Sigmoid colon (tissue), 7 donors: ENCODE data around the gene DUSP18. TPM values are rescaled to one million over a fixed set of nuclear protein-coding genes. Genes with fewer than 3 reads are reported as not detected.

Source experiments
- DNase-seq: peaks from one replicate; pipeline ENCODE4 v3.0.0-alpha.2; 2019
- H3K27ac ChIP-seq, 4 donors: fragments of 200-600 bp; sonication (generic); one replicate each; pipeline ENCODE4 v1.5.1; 2016 to 2019; ENCODE audit warnings: mild to moderate bottlenecking in 1 of 4
- H3K27me3 ChIP-seq, 3 donors: fragments of 200-600 bp; sonication (generic); one replicate each; pipeline ENCODE4 v1.5.1; 2019; ENCODE audit warnings: mild to moderate bottlenecking in 1 of 3
- H3K36me3 ChIP-seq, 4 donors: fragments of 200-600 bp; sonication (generic); one replicate each; pipeline ENCODE4 v1.5.1; 2016 to 2019
- H3K4me1 ChIP-seq, 4 donors: fragments of 200-600 bp; sonication (generic); one replicate each; pipeline ENCODE4 v1.5.1; 2017 to 2019
- H3K4me3 ChIP-seq, 4 donors: fragments of 200-600 bp; sonication (generic); one replicate each; pipeline ENCODE4 v1.5.1; 2017 to 2019; ENCODE audit warnings: mild to moderate bottlenecking in 2 of 4, moderate library complexity in 1 of 4
- H3K9me3 ChIP-seq, 4 donors: fragments of 200-600 bp in 3 of 4; sonication (generic) in 3 of 4; one replicate each; pipeline versions ENCODE4 v1.5.1 to v1.6.1; 2013 to 2019
- EP300 ChIP-seq, 4 donors: sonication (generic); formaldehyde crosslinking; IDR thresholded peaks; one replicate each; pipeline ENCODE4 v1.6.1; 2017; ENCODE audit warnings: antibody characterized with exemption in 4 of 4
- POLR2A ChIP-seq, 2 donors: fragments of 450-650 bp; IDR thresholded peaks; one replicate each; pipeline ENCODE4 v1.6.1; 2016; ENCODE audit warnings: antibody characterized with exemption in 2 of 2, mild to moderate bottlenecking in 2 of 2, moderate library complexity in 2 of 2
- POLR2AphosphoS5 ChIP-seq, 4 donors: sonication (generic); formaldehyde crosslinking; IDR thresholded peaks; one replicate each; pipeline ENCODE4 v1.6.1; 2017; ENCODE audit warnings: antibody characterized with exemption in 4 of 4
- WGBS, 2 donors: extraction: QIAGEN DNeasy Blood & Tissue Kit; methylation state at CpG; one replicate each; pipeline ENCODE4 v1.1.7; 2013; 5-methylcytosine and 5-hydroxymethylcytosine counted together
- intact Hi-C: fragments of 100-400 bp; cut with DNase I; formaldehyde crosslinking; loops from one replicate; pipeline ENCODE4 v1.15.1; 2023
- polyA plus RNA-seq, 3 donors: library from polyadenylated mRNA; stranded (reverse); fragments of 200-250 nt; gene quantifications; one replicate each; pipeline ENCODE4 v1.2.3, GENCODE V29; 2013
- total RNA-seq, 4 donors: library from RNA; depleted of rRNA; stranded (reverse); fragments of >200 nt; gene quantifications; one replicate each; pipeline ENCODE4 v1.1.0, GENCODE V29; 2016
- TF ChIP-seq, protein P1 (sequence below), 4 experiments: fragments of 450-650 bp in 3 of 4; fragments of 200-600 bp in 1 of 4; IDR thresholded peaks; one replicate each; pipeline ENCODE4 v1.5.1; 2016 to 2019; ENCODE audit warnings: antibody characterized with exemption in 4 of 4, mild to moderate bottlenecking in 3 of 4, moderate library complexity in 2 of 4
- donor health status: healthy with polysubstance abuse.
- donor health status: Bipolar disorder and iron deficiency.
- donor health status: healthy.

The DUSP18 gene
- total and polyA plus RNA-seq, 7 donors: 2.4 to 8.3 (median 4.1) TPM

DNA sequence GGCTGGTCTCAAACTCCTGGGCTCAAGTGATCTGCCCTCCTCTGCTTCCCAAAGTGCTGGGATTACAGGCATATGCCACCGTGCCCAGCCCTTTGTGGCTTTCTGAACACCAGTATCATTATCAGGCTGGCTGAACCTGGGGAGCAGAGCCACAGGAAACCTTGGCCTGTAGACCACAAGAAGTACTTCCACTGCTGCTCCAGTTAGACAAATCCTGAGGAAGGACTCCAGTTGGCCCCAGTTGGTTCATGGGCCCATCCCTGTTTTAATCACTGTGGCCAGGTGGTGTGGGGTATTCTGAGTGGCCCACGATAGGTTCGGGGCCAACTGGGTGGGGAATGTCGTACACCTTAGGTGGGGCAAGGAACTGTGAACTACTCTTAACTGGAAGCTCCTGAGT is 5.5 kb upstream of the DUSP18 start:
- H3K27me3 ChIP-seq: no peaks in the 10 kb centered on the region
- WGBS, 2 donors: 32 to 69% methylated on average over 4 of the region's 4 CpGs
- intact Hi-C loops: no loop called here

DNA sequence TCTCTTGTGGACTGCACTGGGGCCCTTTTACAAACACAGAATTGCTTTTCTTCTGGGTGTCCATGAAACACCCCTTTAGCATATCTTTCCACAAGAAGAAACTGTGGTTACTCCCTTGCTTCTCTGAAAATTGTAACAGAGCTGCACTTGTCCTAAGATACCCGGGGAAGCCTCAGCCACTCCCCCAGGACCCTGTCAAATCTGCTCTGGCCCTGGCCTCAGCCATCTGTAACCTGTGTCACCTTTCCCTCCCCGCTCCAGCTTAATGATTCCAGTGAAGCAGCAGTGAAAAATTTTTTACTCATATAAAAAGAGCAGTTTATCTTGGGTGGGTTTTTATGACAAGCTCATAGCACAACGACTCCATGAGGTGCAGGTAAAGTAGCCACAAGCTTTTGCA is 3.4 kb upstream of the DUSP18 start:
- Histone ChIP-seq H3K27me3 (no peaks in the 10 kb centered on the region), H3K36me3 (no peaks in the 10 kb centered on the region), H3K9me3 (no peaks in the 10 kb centered on the region), H3K4me1 (peaks cover 0 to 21% (median 12%) of the 10 kb centered on the region in 4 donors), H3K4me3 (no peak overlapping the region), H3K27ac (no peak overlapping the region)
- 45 to 72% methylated on average over 3 of the region's 3 CpGs for WGBS, 2 donors
- DNase-seq: no peak
- intact Hi-C loops: no loop called here
- TF ChIP-seq, protein P1, sequence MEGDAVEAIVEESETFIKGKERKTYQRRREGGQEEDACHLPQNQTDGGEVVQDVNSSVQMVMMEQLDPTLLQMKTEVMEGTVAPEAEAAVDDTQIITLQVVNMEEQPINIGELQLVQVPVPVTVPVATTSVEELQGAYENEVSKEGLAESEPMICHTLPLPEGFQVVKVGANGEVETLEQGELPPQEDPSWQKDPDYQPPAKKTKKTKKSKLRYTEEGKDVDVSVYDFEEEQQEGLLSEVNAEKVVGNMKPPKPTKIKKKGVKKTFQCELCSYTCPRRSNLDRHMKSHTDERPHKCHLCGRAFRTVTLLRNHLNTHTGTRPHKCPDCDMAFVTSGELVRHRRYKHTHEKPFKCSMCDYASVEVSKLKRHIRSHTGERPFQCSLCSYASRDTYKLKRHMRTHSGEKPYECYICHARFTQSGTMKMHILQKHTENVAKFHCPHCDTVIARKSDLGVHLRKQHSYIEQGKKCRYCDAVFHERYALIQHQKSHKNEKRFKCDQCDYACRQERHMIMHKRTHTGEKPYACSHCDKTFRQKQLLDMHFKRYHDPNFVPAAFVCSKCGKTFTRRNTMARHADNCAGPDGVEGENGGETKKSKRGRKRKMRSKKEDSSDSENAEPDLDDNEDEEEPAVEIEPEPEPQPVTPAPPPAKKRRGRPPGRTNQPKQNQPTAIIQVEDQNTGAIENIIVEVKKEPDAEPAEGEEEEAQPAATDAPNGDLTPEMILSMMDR (IDR thresholded peaks at IDR 0.05): no peak
- TF ChIP-seq POLR2AphosphoS5 (IDR thresholded peaks at IDR 0.05) (no peak), POLR2A (IDR thresholded peaks at IDR 0.05) (no peak), EP300 (IDR thresholded peaks at IDR 0.05) (no peak)

More for the DNA sequence above, 5.5 kb upstream of the DUSP18 start:
- H3K36me3 ChIP-seq: no peaks in the 10 kb centered on the region
- H3K9me3 ChIP-seq: no peaks in the 10 kb centered on the region
- TF ChIP-seq, protein P1 (IDR thresholded peaks at IDR 0.05): no peak
- no peak for TF ChIP-seq EP300 (IDR thresholded peaks at IDR 0.05)
- no peak for TF ChIP-seq POLR2A (IDR thresholded peaks at IDR 0.05)
- no peak for TF ChIP-seq POLR2AphosphoS5 (IDR thresholded peaks at IDR 0.05)
- no peak overlapping the region for H3K4me3 ChIP-seq
- H3K27ac ChIP-seq: no peak overlapping the region
- no peak for DNase-seq
- peaks cover 0 to 4% (median 4%) of the 10 kb centered on the region in 4 donors for H3K4me1 ChIP-seq

DNA sequence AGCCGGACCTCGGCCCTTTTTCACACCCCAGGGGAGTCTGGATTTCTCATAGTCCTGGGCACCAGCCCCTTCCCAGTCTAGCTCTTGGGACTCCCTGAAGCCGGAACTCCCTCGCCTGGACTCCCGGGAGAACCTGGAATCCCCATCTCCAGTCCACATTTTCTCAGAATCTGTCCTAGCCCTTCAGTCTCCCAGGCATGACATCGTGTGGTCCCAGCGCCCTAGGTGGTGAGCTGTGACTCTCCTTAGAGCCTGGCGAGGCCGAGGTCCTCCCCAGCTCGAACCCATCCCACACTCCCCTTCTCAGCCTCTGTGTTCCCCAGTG is 673 bp upstream of the DUSP18 start:
- H3K4me1 ChIP-seq: peaks cover 0 to 22% (median 14%) of the 10 kb centered on the region in 4 donors
- no peaks in the 10 kb centered on the region for H3K9me3 ChIP-seq
- H3K27me3 ChIP-seq: no peaks in the 10 kb centered on the region
- peak; percentile 65 for DNase-seq
- H3K27ac ChIP-seq: peak overlapping the region; percentile 58 to 71 (median 64)
- H3K4me3 ChIP-seq: peak overlapping the region; percentile 68 to 81 (median 76)
- 10 to 30% methylated on average over 10 of the region's 10 CpGs for WGBS, 2 donors
- intact Hi-C loops: loop anchor here (10.0 kb wide), 1 partner anchor 86 kb away; no protein-coding TSS in a partner anchor
- peaks cover 0 to 9% (median 3%) of the 10 kb centered on the region in 4 donors for H3K36me3 ChIP-seq
- TF ChIP-seq EP300 (IDR thresholded peaks at IDR 0.05): no peak
- no peak for TF ChIP-seq POLR2AphosphoS5 (IDR thresholded peaks at IDR 0.05)
- TF ChIP-seq, protein P1 (IDR thresholded peaks at IDR 0.05): no peak
- no peak for TF ChIP-seq POLR2A (IDR thresholded peaks at IDR 0.05)

DNA sequence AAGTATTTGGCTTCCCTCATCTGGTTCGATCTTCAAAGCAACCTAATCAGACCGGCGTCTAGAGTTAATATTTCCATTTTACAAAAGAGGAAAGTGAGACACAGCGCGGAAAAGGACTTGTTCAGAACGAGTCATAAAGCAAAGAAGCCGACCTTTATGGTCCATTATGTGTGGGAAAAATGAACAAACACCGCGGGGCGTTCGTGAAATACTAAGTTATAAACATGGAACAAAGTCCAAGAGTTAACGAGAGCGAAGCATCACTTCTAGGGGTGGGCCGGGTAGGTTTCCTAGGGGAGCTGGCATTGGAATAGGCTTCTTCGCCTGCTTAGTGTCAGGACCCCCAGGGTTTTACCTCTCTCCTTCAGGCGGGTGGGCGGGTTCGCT is 575 bp downstream of the DUSP18 start:
- Histone ChIP-seq H3K36me3 (peaks cover 4 to 20% (median 13%) of the 10 kb centered on the region in 4 donors), H3K9me3 (no peaks in the 10 kb centered on the region), H3K4me1 (peaks cover 0 to 22% (median 14%) of the 10 kb centered on the region in 4 donors), H3K27me3 (no peaks in the 10 kb centered on the region), H3K4me3 (peak overlapping the region; percentile 68 to 81 (median 76)), H3K27ac (peak overlapping the region; percentile 58 to 71 (median 64))
- DNase-seq: no peak
- intact Hi-C loops: loop anchor here (1.0 to 10.0 kb wide), 2 partner anchors 31 to 88 kb away; no protein-coding TSS in a partner anchor
- TF ChIP-seq POLR2A (IDR thresholded peaks at IDR 0.05) (peak in 1 of 2 donors; percentile 16), EP300 (IDR thresholded peaks at IDR 0.05) (no peak)
- WGBS, 2 donors: 0 to 1% methylated on average over 18 of the region's 18 CpGs

DNA sequence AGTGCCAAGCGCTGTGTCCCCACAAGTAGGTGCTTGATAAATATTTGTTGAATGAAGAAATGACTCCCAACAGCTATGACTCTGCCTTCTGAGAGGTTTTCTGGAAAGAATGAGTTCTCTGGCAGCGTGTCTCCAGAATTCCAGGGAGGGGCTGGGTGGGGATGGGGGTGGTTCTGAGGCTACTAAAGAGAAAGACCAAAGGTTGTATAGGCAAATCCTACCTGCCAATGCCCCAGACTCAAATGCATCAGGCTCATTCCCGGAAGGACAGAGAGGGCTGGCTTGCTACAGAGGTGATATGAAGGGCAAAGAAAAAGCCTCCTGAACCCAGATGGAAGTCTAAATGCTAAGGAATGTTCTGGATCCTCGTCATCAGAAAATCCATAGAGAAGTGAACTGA is 1.9 kb downstream of the DUSP18 start:
- Histone ChIP-seq H3K4me1 (peaks cover 0 to 22% (median 14%) of the 10 kb centered on the region in 4 donors), H3K36me3 (peaks cover 4 to 21% (median 13%) of the 10 kb centered on the region in 4 donors), H3K27ac (no peak overlapping the region), H3K4me3 (no peak overlapping the region), H3K27me3 (no peaks in the 10 kb centered on the region), H3K9me3 (no peaks in the 10 kb centered on the region)
- WGBS, 2 donors: 24 to 72% methylated on average over 4 of the region's 4 CpGs
- TF ChIP-seq EP300 (IDR thresholded peaks at IDR 0.05): no peak
- TF ChIP-seq, protein P1 (IDR thresholded peaks at IDR 0.05): no peak
- no peak for TF ChIP-seq POLR2A (IDR thresholded peaks at IDR 0.05)
- TF ChIP-seq POLR2AphosphoS5 (IDR thresholded peaks at IDR 0.05): no peak
- DNase-seq: no peak
- intact Hi-C loops: loop anchor here (10.0 kb wide), 1 partner anchor 89 kb away; no protein-coding TSS in a partner anchor
